Mesothelial cell of epicardium (in vitro differentiated cells): ENCODE results near the gene PLEKHG1. TPM values are rescaled to one million over a fixed set of nuclear protein-coding genes. Genes with fewer than 3 reads are reported as not detected.

Experiments used
- DNase-seq, 2 experiments: peaks; one replicate each; pipeline ENCODE4 v3.0.0; 2021; ENCODE audit warnings: low spot score in 2 of 2; ENCODE audit not compliant: unreplicated experiment in 2 of 2
- H3K27ac Mint-ChIP-seq: 2 replicates; pipeline ENCODE4 v1.8.0; 2021; ENCODE audit warnings: mixed read lengths
- H3K27me3 Mint-ChIP-seq: 2 replicates; pipeline ENCODE4 v1.8.0; 2021; ENCODE audit warnings: low read depth, mixed read lengths
- H3K36me3 Mint-ChIP-seq: 2 replicates; pipeline ENCODE4 v1.8.0; 2021; ENCODE audit warnings: mixed read lengths
- H3K4me1 Mint-ChIP-seq: 2 replicates; pipeline ENCODE4 v1.8.0; 2021; ENCODE audit warnings: mixed read lengths
- H3K4me3 Mint-ChIP-seq: 2 replicates; pipeline ENCODE4 v1.8.0; 2021; ENCODE audit warnings: mild to moderate bottlenecking, moderate library complexity, mixed read lengths
- H3K9me3 Mint-ChIP-seq: 2 replicates; pipeline ENCODE4 v1.8.0; 2021; ENCODE audit warnings: mixed read lengths
- total RNA-seq: library from RNA; stranded (reverse); gene quantifications from 3 replicates; pipeline ENCODE4 v1.2.1, GENCODE V29; 2021
- TF ChIP-seq, protein P1 (sequence below): fragments of 200-600 bp; sonication (generic); IDR thresholded peaks from one replicate; pipeline ENCODE4 v1.5.0; 2021; ENCODE audit warnings: antibody characterized with exemption; ENCODE audit not compliant: unreplicated experiment

The PLEKHG1 gene
- total RNA-seq, 1 donor from 2014 or later, result 69.3 TPM

DNA sequence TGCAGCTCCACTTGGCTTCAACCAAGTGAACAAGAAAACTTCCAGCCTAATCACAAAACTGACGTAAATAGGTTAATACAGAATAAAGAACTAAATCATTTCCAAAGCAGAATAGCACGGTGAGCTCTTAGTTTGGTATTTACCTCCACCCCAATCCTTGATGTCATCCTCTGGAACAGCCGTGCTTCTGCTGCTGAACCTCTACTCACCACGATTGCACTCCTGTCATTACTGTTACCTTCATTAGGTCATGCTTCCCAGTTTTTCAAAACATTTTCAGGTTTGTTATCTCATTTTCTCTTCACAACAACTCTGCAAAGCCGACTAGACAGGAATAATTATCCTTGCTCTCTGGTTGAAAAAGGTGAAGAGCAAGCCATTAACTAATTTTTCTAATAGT lies 15.6 kb upstream of the PLEKHG1 start:
- DNase-seq, result no peak
- Mint-ChIP-seq H3K4me3 (no peak overlapping the region), H3K27me3 (peaks cover 5% of the 10 kb centered on the region), H3K36me3 (no peaks in the 10 kb centered on the region), H3K9me3 (no peaks in the 10 kb centered on the region), H3K4me1 (peaks cover 48% of the 10 kb centered on the region), H3K27ac (no peak overlapping the region)
- TF ChIP-seq, protein P1, sequence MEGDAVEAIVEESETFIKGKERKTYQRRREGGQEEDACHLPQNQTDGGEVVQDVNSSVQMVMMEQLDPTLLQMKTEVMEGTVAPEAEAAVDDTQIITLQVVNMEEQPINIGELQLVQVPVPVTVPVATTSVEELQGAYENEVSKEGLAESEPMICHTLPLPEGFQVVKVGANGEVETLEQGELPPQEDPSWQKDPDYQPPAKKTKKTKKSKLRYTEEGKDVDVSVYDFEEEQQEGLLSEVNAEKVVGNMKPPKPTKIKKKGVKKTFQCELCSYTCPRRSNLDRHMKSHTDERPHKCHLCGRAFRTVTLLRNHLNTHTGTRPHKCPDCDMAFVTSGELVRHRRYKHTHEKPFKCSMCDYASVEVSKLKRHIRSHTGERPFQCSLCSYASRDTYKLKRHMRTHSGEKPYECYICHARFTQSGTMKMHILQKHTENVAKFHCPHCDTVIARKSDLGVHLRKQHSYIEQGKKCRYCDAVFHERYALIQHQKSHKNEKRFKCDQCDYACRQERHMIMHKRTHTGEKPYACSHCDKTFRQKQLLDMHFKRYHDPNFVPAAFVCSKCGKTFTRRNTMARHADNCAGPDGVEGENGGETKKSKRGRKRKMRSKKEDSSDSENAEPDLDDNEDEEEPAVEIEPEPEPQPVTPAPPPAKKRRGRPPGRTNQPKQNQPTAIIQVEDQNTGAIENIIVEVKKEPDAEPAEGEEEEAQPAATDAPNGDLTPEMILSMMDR, result no peak

DNA sequence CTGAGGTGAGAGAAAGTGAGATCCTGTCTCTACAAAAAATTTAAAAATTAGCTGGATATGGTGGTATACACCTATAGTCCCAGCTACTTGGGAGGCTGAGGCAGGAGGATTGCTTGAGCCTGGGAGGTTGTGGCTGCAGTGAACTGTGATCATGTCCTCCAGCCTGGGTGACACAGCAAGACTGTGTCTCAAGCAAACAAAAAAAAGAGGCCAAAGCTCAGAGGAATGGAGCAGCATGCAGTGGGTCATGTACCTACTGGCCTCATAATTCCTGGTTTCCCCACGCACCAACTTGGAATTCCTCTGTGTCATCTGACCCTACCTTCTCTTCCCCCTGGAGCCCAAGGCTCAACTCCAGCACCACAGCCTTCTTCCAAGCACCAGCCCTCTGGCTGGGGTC lies 15.1 kb upstream of the PLEKHG1 start:
- Mint-ChIP-seq H3K27me3 (peaks cover 4% of the 10 kb centered on the region), H3K4me3 (no peak overlapping the region), H3K27ac (no peak overlapping the region), H3K9me3 (no peaks in the 10 kb centered on the region), H3K36me3 (no peaks in the 10 kb centered on the region), H3K4me1 (peaks cover 47% of the 10 kb centered on the region)
- TF ChIP-seq, protein P1, result no peak
- DNase-seq, result no peak

DNA sequence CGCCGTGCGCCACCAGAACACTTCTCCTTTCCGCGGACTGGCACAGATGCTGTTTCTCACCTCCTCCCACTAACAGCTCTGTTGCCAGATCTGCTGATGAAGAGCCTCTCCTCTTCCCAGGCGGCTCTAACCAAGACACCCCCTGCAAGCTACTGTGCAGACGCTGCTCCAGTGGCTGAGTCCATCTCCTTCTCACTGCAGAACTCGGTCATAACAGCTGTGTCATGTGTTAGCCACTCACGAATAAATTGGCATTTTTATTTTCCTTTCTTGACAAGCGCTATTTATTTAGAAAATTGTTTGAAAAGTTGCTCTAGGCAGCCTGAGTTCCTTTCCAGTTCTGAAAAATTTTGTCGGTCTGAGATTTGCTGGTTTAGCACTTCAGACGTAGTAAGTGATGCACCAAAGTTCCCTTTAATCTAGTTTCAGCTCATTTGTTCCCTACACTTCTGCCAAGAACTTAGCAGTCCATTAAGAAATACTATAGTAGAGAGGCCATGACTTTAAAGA lies 12.8 kb upstream of the PLEKHG1 start:
- H3K36me3 Mint-ChIP-seq, result no peaks in the 10 kb centered on the region
- peaks cover 5% of the 10 kb centered on the region for H3K27me3 Mint-ChIP-seq
- H3K9me3 Mint-ChIP-seq, result no peaks in the 10 kb centered on the region
- peak overlapping the region; percentile 26 for H3K27ac Mint-ChIP-seq
- no peak overlapping the region for H3K4me3 Mint-ChIP-seq
- DNase-seq, result no peak
- H3K4me1 Mint-ChIP-seq, result peaks cover 53% of the 10 kb centered on the region
- TF ChIP-seq, protein P1, result no peak

DNA sequence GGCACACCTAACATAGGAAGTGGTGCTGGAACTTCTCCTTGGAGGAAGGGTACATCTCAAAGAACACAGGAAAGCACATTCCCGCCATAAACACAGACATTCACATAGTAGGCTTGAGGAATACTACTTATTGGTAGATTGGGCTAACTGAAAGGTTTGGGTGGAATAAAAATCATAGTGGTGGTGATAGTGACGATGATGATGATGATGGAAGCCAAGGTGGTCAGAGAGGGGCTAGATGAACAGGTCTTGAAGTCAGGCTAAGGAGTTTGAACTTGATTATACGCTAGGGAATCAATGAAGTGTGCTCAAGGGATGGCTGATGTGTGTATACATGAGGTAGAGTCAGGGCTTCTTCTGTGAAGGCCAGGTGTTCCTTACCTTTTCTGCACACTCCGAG lies 12.0 kb upstream of the PLEKHG1 start:
- Mint-ChIP-seq H3K36me3 (no peaks in the 10 kb centered on the region), H3K27me3 (peaks cover 5% of the 10 kb centered on the region), H3K4me1 (peaks cover 53% of the 10 kb centered on the region), H3K4me3 (no peak overlapping the region), H3K27ac (no peak overlapping the region), H3K9me3 (no peaks in the 10 kb centered on the region)
- DNase-seq, result no peak
- TF ChIP-seq, protein P1, result no peak

DNA sequence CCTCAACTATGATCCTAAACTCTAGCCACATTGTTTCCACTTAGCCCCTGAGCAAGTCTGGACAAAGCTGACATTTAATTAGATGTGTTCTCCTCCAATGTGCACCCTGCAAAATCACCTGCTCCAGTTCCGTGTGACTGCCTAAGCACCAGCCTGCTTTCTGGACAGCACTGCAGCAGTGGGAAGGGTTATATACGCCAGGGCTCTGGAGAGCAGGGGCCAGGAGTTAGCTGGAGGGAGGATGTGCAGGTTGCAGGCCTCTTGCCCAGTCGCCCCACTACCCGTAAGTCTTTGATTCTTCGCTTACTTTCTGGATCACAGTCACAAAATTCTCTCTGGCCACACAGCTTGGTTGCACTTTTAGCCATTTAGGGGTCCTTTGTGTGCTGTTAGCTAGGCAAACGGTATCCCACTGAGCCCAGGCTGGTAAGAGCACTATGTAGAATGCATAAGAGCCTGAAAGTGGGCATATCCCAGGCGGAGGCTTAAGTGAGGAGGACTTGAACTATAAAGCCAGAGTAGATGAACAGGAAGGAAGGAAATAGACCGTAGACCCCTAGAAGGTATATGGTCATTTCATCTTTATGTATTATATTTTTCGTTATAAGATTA lies 10.7 kb upstream of the PLEKHG1 start:
- TF ChIP-seq, protein P1, result no peak
- Mint-ChIP-seq H3K27me3 (peaks cover 5% of the 10 kb centered on the region), H3K4me1 (peaks cover 46% of the 10 kb centered on the region), H3K9me3 (no peaks in the 10 kb centered on the region), H3K36me3 (no peaks in the 10 kb centered on the region), H3K4me3 (no peak overlapping the region), H3K27ac (peak overlapping the region; percentile 30)
- DNase-seq, result no peak
